GM12873 (cell line): ENCODE data around the gene GCN1.

ENCODE experiments used
- TF ChIP-seq, protein P1 (sequence below): IDR thresholded peaks from 2 replicates; pipeline ENCODE4 v1.5.1; 2012; ENCODE audit warnings: low read depth, mild to moderate bottlenecking, moderate library complexity, low read length, control low read depth; ENCODE audit not compliant: insufficient read depth; ENCODE audit errors: missing control alignments

Gene GCN1

DNA sequence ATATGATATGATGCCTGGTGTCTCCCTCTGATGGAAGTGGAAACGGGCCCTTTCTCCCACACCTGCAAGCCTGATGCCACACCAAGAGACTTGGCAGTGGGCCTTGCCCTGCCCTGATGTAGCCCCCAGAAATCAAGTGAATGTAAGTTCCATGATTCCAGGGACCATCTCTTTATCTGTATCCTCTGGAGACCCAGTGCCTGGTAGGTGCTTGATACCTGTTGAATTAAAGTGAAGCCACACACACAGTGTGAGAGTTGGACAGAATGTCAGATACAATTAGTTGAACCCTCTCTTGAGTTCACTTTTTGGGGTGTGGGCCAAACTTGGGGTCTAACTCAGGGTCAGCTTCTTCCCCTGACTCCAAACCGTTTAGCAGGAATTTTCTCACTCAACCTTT, 73.2 kb downstream of the GCN1 start:
- TF ChIP-seq, protein P1, sequence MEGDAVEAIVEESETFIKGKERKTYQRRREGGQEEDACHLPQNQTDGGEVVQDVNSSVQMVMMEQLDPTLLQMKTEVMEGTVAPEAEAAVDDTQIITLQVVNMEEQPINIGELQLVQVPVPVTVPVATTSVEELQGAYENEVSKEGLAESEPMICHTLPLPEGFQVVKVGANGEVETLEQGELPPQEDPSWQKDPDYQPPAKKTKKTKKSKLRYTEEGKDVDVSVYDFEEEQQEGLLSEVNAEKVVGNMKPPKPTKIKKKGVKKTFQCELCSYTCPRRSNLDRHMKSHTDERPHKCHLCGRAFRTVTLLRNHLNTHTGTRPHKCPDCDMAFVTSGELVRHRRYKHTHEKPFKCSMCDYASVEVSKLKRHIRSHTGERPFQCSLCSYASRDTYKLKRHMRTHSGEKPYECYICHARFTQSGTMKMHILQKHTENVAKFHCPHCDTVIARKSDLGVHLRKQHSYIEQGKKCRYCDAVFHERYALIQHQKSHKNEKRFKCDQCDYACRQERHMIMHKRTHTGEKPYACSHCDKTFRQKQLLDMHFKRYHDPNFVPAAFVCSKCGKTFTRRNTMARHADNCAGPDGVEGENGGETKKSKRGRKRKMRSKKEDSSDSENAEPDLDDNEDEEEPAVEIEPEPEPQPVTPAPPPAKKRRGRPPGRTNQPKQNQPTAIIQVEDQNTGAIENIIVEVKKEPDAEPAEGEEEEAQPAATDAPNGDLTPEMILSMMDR: no peak

- TF ChIP-seq, protein P1: no peak
Observed at GRCh38 chr12:120119271-120119973, 75.1 kb downstream of the GCN1 start.

- TF ChIP-seq, protein P1: no peak
Observed at GRCh38 chr12:120118321-120119061, 76.0 kb downstream of the GCN1 start.

DNA sequence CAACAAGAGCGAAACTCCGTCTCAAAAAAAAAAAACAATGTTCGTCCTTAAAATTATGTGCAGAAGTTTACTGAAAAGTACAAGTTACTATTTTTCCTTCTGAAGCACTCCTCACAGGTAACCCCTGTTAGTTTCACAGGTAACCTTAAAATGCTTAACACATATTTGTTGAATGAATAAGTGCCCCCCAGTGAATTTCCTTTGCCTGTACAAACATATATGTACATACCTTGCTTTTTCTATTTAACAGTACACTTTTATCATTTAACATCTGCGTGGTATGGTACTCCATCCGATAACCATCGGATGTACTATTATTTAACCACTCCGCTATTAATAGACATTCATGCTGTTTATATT, 76.6 kb downstream of the GCN1 start:
- TF ChIP-seq, protein P1: no peak

DNA sequence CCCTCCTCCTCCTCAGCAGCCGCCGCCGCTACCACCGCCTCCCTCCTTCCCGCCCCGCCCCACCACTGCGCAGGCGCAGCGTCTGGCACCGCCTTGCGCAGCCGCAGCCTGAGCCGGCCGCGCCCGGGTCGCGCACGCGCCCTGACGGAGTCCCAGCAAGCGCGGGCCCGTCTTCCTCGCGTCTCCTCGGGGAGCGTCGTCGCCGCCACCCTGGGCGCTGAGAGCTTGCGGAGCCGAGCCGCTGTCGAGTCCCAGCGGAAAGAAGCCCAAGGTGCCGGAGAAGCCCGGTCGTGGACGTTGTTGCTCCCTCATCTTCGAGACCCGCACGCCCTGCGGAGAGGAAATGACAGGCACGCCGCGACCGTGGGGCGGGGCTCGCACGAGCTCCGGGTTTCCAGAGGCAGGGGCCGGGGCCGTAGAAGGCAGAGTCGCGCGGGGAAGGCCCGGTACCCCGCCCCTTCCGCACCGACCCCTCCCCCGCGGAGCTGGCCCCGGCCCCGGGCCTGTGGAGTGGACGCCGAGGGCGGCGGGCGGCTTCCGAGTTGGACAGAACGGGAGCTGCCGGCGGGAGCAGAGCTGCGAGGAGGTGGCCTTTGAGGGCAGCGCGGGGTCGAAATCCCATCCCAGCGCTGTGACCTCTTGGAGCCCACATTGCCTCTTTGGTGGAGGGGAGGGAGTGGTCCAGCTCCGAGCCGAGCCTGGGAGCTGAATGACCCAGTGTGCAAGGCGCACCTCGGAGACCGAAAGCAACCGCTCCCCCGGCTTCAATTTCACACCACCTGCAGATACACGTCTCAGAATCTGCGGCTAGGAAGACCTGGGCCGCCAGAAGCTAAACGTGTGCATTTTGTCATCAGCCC, 77.5 kb downstream of the GCN1 start:
- TF ChIP-seq, protein P1: no peak

DNA sequence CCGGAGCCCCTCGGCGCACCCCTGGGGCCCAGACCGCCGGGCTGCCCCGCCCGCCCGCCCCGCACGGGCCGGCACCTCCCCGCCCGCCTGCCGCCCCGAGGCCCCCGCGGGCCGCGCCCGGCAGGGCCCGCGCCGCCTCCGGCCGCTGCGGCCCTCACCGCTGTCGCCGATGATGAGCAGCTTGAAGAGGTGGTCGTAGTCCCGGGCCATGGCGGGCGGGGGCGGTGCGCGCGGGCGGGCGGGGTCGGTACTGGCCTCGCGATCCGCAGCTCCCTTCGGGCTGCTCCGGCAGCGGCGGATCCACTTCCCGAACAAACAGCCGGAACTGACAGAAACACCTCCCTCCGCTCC, 78.1 kb downstream of the GCN1 start, which contains the start of gene RAB35:
Gene RAB35, minus strand, starts transcription at position 313 of the 351 bp plus-strand sequence. Its CDS starts 103 bp downstream, at position 210.
- TF ChIP-seq, protein P1: no peak
